AG09309 (cell line): Measurements from ENCODE around the gene PLA2G2A.
A peak's percentile ranks its signal among the peaks of the same experiment; 100 is the strongest.

ENCODE experiments used
- DNase-seq: peaks from one replicate; pipeline ENCODE4 v3.0.0-alpha.2; 2010; ENCODE audit warnings: low read depth
- H3K4me3 ChIP-seq: 2 replicates; pipeline ENCODE4 v1.5.1; 2011; ENCODE audit warnings: mild to moderate bottlenecking, low read depth, low read length, moderate library complexity; ENCODE audit not compliant: control insufficient read depth
- CTCF ChIP-seq: IDR thresholded peaks from 2 replicates; pipeline ENCODE4 v1.5.1; 2011; ENCODE audit warnings: mild to moderate bottlenecking, low read depth, low read length, inconsistent platforms; ENCODE audit not compliant: insufficient read depth, control insufficient read depth; ENCODE audit errors: missing control alignments

Gene PLA2G2A

GRCh38 chr1:19979494-19979977, at the start of gene PLA2G2A:
Gene PLA2G2A (minus strand): TSS chr1:19979618. CDS start chr1:19978773, 845 bp downstream.
- DNase-seq = peak; percentile 1
- no peak for TF ChIP-seq CTCF
- no peak within 1 kb of the TSS for H3K4me3 ChIP-seq

- DNase-seq = no peak
- H3K4me3 ChIP-seq = no peak overlapping the region
- no peak for TF ChIP-seq CTCF
Measured at GRCh38 chr1:20028726-20029125, 49.3 kb upstream of the PLA2G2A start.

- no peak for TF ChIP-seq CTCF
- no peak for DNase-seq
- no peak overlapping the region for H3K4me3 ChIP-seq
Measured at GRCh38 chr1:20028125-20028524, 48.7 kb upstream of the PLA2G2A start.

GRCh38 chr1:20017741-20018140, 38.3 kb upstream of the PLA2G2A start:
- no peak for DNase-seq
- no peak for TF ChIP-seq CTCF
- H3K4me3 ChIP-seq = no peak overlapping the region

- DNase-seq = no peak
- TF ChIP-seq CTCF = no peak
- H3K4me3 ChIP-seq = no peak overlapping the region
Measured at GRCh38 chr1:20014153-20014552, 34.7 kb upstream of the PLA2G2A start.

GRCh38 chr1:20010016-20010415, 30.6 kb upstream of the PLA2G2A start:
- no peak for DNase-seq
- no peak overlapping the region for H3K4me3 ChIP-seq
- no peak for TF ChIP-seq CTCF

GRCh38 chr1:20009212-20009611, 29.8 kb upstream of the PLA2G2A start:
- no peak for DNase-seq
- H3K4me3 ChIP-seq = no peak overlapping the region
- TF ChIP-seq CTCF = no peak
